GM21526 (cell line): Measurements from ENCODE around the gene PSMD8.
"Not testable (repeated sequence)": the region's sequence is repeated elsewhere in the genome, so short reads cannot be mapped to it uniquely, and the experiment has no call there.

Source experiments
- ATAC-seq: cut with Tn5 transposase; IDR thresholded peaks from one replicate; pipeline ENCODE4 v1.9.1; 2021; ENCODE audit warnings: moderate library complexity; ENCODE audit not compliant: unreplicated experiment, low FRiP score

Gene PSMD8

DNA sequence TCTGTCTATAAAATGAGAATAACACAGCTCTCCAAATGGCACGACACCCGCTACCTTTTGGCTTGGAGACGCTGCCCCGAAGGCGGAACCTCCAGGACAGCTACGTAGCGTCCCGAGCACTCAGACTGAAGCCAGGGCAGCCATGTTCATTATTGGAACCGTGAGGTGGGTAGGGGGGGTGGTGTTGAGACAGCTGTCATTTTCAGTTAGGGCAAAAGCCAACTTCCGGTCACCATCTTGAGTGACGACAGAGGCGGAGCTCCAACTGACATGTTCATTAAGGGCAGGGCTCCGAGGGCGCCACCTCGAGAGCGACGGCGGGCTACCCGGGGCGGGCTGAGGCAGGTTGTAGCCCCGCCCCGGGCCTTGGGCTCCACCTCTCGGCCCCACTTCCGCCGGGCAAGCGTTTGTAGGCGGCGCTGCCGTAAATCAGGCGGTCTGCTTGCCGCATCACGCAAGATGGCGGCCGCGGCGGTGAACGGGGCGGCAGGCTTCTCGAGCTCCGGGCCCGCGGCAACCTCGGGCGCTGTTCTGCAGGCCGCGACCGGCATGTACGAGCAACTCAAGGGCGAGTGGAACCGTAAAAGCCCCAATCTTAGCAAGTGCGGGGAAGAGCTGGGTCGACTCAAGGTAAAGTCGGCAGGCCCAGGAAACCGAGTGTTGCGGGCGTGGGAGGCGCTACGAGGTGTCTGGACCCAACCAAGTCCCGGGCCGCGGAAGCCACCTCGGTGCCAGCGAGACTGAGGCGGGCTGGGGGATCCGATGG lies at the start of gene PSMD8:
TSS of gene PSMD8 (plus strand) at position 240 of the 766 bp plus-strand sequence. CDS start at position 271, 31 bp downstream.
- ATAC-seq: peak; percentile 89

DNA sequence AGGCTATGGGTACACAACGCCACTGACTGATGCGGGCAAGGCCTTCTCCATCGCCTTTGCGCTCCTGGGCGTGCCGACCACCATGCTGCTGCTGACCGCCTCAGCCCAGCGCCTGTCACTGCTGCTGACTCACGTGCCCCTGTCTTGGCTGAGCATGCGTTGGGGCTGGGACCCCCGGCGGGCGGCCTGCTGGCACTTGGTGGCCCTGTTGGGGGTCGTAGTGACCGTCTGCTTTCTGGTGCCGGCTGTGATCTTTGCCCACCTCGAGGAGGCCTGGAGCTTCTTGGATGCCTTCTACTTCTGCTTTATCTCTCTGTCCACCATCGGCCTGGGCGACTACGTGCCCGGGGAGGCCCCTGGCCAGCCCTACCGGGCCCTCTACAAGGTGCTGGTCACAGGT lies 47.8 kb upstream of the PSMD8 start:
- no peak for ATAC-seq

DNA sequence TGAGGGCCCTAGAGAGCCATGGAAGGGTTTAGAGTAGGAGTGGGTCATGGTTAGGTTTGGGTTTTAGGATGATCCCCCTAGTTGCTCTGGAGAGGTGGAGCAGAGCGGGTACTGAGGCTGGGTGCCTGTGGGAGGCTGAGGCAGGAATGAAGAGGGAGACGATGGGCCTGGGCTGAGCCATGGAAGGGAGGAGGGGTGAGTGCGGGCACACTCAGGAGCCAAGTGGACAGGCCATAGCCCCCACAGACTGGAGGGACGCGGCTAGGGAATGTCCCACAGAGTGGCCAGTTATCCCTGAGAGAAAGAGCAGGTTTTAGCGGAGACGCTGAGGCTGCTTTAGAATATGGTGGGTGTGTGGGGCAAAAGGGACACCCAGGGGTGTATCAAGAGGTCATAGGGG lies 44.7 kb upstream of the PSMD8 start:
- no peak for ATAC-seq

DNA sequence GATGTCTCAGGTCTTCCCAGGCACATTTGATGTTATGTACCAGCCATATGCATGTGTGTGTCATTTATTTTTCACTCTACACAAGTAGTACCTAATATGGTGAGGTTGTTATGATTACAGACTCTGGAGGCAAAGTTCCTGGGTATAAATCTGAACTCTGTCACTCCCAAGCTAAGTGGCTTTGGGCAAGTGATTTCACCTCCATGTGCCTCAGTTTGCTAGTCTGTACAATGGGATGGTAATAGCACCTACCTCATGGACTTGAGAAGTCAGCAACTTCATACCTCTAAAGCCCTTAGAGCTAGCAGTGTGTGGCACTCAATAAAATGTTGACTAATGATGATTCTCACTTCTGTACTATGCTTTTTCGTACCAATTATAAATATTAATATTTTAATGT lies 42.6 kb upstream of the PSMD8 start:
- no peak for ATAC-seq

DNA sequence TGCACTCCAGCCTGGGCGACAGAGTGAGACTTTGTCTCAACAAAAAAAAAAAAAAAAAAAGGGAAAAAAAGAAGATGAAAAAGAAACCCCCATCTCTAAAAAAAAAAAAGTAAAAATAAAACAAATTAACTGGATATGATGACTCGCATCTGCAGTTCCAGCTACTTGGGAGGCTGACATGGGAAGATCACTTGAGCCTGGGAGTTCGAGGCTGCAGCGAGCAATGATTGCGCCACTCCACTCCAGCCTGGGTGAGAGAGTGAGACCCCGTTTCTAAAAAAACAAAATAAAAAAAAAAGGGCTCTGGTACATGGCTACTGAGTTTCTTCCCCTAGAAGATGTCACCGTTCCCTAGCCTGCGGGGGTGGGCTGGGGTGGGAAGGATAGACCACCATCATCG lies 41.1 kb upstream of the PSMD8 start:
- ATAC-seq: no peak

DNA sequence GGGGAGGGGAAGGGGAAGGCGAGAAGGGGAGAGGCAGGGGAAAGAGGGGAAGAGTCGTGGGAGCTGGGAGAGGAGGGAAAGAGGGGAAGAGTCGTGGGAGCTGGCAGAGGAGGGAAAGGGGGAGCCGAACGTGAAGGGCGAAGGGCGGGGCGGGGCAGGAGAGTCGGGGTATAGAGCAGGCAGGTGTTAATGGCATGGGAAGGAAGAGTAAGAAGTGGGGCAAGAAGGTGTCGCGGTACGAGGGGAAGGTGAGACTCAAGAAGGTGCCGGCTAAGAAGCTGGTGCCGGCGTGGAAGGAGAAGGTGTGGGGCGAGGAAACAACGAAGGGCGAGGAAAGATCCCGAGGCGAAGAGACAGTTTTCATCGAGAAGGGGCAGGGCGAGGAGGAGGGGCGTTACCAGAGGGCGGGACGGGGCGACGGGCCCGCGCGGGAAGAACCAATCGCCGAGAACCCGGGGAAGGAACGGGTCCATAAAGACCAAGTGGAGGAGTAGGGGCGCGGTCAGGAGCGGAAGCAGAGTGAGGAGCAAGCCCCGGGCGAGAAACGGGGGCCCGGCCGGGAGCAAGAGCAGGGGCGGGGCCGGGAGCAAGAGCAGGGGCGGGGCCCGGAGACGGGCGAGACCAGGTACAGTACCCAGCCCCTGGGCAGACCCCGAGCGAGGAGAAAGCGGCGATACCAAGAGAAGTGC lies 38.3 kb upstream of the PSMD8 start:
- ATAC-seq: peak; percentile 60

DNA sequence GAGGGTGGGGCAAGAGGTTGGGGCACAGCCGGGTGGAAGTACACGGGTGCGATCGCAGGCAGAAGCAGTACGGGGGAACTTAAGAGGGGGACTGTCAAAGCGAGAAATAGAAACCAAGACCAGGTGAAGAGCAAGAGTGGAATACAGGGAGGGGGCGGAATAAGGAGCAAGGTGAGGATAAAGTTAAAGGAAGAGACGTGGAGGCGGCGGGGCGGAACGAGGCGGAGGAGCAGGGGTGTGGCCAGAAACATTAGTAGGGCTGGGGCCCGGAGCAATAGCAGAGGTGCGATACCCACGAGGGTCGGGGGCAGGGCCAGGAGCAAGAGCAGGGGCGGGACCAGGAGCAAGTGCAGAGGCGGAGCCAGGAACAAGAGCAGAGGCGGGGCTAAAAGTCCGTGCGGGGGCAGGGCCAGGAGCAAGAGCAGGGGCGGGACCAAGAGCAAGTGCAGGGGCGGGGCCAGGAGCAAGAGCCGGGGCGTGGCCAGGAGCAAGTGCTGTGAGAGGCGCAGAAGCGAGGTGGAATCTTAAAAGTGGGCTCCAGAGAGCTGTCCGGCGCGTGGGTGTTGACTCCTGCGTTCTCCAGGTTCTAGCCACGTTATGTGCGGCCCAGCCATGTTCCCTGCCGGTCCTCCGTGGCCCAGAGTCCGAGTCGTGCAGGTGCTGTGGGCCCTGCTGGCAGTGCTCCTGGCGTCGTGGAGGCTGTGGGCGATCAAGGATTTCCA lies 37.6 kb upstream of the PSMD8 start:
- peak; percentile 42 for ATAC-seq

DNA sequence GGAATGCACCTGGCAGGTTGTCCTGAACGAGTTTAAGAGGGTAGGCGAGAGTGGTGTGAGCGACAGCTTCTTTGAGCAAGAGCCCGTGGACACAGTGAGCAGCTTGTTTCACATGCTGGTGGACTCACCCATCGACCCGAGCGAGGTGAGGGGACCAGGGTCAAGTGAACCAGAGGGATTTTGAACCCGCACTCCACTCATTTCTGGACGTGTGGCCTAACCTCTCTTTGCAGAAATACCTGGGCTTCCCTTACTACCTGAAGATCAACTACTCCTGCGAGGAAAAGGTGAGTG lies 37.1 kb upstream of the PSMD8 start:
- no peak for ATAC-seq

DNA sequence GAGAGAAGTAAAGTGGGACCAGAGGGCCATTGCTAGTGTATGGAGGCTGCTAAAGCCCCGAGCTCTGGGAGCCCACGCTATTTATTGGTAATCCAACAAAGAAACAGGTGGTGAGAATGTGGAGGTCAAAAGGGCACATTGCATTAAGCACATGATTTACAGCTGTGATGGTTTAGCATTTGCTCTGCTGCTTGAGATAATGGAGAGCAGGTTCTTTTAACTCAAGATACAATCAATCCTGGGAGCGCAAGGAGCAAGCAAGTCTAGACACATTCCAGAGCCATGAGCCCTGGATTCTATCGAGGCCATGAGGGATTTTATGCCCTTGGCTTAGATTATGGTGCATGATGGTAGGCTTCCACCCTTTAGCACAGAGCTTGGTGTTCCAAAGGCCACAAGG lies 35.4 kb upstream of the PSMD8 start:
- ATAC-seq: not testable (repeated sequence)

DNA sequence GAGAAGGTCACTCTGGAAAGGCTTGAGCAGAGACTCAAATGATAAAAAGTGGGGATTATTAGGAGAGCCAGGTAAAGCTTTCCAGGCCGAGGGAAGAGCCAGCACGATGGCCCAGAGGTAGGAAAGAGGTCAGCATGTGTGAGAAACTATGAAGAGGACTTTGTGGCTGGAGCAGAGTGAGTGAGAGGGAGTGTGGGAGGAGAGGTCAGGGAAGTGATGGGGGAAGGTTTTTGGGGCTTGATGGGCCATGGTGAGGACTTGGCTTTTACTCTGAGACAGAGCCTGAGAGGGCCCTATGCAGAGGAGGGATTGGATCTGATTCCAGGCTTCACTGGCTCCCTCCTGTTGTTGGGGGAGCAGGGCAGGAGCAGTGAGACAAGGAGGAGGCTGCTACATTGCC lies 33.4 kb upstream of the PSMD8 start:
- no peak for ATAC-seq

DNA sequence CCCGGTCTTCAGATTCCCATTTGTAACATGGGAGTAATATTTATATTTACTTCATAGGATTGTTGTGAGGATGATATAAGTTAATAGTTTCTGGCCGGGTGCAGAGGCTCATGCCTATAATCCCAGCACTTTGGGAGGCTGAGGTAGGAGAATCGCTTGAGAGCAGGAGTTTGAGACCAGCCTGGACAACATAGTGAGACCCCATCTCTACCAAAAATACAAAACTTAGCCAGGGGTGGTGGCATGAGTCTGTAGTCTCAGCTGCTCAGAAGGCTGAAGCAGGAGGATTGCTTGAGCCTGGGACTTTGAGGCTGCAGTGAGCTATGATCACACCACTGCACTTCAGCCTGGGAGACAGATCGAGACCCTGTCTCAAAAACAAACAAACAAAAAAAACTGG lies 27.5 kb upstream of the PSMD8 start:
- ATAC-seq: no peak

DNA sequence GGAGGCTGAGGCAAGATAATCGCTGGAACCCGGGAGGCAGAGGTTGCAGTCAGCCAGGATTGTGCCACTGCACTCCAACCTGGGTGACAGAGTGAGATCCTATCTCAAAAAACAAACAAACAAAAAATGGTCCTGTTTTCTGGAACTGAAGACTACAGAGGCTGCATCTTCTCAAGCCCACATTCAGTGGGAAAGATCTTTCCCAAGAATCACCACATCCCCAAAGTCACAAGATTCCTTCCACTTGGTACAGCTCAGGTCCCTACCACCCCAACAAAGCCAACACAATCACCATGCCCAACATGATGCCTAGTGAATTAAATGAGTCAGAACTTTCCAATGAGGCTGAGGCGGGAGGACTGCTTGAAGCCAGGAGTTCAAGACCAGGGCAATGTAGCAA lies 23.5 kb upstream of the PSMD8 start:
- ATAC-seq: no peak

DNA sequence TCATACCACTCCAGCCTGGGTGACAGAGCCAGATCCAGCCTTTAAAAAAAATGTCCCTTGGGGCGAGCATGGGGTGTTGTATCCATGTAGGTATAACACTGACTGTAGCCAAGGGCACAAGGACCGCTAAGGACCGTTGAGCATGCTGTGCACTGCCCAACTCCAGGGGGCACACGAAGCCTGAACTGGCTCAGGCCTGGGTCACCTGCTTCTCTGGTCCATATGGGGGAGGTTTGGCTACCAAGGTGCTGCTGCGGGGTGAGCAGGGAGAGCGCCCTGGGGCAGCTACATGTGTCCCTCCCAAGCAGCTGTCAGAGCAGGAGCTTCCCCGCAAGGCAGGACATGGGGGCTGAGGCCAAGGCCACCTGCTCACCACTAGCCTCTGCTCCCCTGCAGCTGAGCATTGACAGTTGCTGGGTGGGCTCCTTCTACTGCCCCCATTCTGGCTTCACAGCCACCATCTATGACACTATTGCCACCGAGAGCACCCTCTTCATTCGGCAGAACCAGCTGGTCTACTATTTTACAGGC lies 22.4 kb upstream of the PSMD8 start:
- no peak for ATAC-seq

DNA sequence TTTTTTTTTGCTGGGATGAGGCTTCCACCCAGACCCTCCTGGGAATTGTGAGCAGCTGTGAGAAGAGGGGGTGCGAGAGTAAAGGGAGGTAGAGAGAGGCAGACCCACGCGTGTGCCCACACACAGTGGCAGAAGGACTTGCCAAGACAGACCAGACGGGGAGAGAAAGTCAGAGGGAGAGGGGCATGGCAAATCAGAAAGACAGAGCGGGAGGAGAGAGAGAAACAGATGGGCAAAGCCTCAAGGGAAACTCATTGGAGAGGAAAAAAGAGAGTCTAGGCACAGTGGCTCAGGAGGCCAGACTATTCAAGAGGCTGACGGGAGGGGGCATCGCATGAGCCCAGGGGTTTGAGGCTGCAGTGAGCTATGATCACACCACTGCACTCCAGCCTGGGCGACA lies 21.8 kb upstream of the PSMD8 start:
- no peak for ATAC-seq

DNA sequence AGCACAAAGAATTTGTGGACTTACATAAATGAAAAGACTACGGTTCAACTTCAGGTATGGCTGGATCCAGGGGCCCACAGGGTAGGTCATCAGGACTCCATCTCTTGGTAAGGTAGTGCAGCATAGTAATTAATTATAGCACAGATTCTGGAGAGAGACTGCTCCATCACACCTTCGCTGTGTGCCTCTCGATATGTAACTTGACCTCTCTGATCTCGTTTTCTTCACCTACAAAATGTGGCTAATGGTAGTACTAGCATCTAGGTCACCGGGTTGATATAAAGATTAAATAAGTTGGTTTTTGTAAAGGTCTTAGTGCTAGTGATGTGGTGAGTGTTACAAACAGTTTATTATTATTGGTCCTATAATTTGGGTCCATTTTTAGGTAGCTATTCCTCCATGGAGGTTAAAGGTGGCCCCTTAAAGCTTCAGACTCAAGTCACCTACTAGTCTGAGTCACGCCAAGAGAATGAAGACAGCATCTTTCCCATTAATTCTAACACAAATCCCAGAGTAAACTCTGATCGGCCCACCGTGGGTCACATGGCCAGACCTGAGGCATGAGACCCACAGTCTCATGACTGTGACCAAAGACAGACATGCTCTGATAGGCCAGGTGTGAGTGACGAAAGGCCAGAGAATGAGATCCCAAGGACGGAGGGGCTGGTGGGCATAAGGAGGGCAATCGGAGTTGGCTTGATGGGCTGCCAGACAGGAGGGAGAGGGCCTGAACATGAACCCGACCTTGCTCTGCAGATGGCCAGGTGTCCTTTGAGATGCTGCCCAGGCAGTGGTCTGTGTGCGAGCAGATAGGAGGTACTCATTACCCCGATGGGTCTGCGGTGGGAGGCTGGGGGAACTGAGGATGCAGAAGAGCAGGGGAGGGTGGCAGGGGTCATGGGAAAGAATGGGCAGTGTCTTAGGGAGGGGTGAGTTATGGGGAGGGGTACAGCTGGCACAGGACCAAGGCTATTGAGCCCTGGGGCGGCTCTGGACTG lies 18.3 kb upstream of the PSMD8 start:
- ATAC-seq: no peak

DNA sequence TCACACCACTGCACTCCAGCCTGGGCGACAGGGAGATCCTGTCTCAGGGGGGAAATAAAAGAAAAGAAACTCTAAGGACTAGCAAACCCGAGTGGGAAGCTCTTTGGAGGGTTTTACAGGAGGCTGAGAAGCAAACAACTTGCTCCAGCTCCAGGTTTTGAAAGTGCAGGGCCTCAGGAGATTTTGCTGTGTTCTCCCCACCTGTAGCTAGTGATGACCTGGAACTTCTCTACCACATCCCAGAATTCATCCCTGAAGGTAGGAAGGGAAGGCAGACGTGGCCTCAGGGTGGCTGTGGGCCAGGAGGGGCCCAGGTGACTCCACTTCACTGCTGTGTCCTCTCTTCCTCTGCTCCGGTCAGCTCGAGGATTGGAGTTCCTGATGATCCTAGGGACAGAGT lies 16.3 kb upstream of the PSMD8 start:
- ATAC-seq: no peak

DNA sequence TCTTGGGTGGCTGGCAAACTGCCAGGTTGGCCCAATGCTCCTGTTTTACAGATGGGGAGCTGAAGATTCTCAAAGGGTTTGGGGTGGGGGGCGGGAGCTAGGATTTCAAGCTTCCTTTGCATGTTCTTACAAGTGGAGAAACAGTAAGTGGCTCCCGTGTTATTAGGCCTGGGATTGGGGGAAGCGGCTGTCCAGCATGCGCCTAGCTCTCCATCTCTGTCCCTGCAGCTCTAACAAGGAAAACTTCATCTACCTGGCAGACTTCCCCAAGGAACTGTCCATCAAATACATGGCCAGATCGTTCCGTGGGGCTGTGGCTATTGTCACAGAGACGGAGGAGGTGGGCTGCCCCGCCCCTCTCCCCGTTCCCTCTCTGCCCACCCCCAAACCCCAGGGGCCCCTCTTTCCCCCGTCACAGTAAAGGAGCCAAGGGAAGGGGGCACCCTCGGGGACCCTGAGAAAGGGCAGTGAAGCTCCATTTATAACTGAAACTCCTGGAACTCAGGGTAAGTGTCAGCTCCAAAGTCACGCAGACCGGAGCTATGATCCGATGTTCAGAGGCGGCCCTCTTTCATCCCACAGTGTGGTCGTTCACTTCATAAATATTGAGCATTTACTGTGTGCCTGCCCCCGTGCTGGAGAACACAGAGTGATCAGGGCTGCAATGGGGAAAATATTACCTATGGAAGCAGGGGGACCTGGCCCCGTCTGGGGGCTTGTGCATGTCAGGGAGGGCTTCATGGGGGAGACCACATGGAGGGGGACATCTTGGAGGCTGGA lies 14.9 kb upstream of the PSMD8 start:
- no peak for ATAC-seq

DNA sequence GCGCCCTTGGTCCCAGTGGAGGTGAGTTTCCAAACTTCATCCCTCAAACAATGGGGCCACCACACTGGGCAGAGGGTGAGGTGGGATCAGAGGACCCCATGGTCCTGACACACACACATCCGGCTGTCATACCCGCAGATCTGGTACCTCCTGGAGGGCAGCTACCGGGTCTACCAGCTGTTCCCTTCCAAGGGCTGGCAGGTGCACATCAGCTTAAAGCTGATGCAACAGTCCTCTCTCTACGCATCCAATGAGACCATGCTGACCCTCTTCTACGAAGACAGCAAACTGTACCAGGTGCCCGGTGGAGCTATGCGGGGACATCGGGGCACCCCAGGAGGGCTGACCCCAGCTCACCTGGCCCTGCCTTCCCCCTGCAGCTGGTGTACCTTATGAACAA lies 14.0 kb upstream of the PSMD8 start:
- ATAC-seq: no peak

DNA sequence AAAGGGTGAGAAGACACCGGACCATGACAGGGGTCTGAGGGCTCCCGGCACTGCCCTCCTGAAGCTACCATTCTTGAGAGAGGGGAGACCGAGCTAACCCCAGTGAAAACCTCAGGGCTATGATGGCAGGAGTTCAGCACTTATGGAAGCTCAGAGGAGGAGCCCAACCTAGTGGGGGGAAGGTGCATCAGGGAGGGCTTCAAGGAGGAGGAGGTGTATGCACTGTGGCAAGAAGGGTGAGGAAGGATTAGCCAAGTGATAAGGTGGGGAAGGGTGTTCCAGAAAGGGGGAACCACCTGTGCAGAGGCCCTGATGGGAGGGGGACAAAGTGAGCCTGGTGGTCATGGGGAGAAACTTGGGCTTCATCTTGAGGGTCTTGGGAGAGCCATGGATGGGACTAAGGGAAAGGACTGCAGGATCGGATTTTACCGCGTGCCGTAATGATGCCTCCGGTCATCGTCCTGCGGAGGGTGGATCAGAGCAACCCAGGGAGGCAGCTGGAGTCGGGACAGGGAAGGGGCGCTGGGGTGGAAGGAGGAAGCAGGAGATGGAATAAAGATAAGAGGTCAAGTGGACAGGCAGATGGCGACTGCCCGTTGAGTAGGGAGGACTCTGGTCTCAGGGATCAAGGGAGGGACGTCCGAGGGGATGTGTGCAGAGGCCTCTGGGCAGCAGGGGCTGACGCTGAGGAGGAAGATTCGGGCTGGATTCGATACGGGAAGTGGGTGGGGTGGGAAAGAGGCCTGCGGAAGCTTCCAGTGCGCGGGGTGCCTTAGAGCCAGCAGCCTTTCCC lies 13.3 kb upstream of the PSMD8 start:
- no peak for ATAC-seq
